IMR-90 (cell line): Measurements from ENCODE around the gene SYAP1. TPM values are rescaled to one million over a fixed set of nuclear protein-coding genes. Genes with fewer than 3 reads are reported as not detected.

Experiments used
- ATAC-seq: fragments of 200-7000 bp; cut with Tn5 transposase; 2 replicates; pipeline ENCODE4 v1.9.1; 2020; ENCODE audit warnings: low read depth, mild to moderate bottlenecking, moderate library complexity
- BruUV-seq: library from RNA; stranded (reverse); fragments of 400-500 nt; replicated peaks from 2 replicates; lab custom pipeline; 2021; lab: Mats Ljungman, UMichigan
- CTCF ChIA-PET: fragments of 300-600 bp; formaldehyde crosslinking; extraction: SDS; loops from one replicate; lab custom pipeline; 2021; ENCODE audit warnings: antibody characterized with exemption; lab: Yijun Ruan, JAX
- POLR2A ChIA-PET: fragments of 300-600 bp; sonication (Branson Sonifier 250); formaldehyde crosslinking; loops from one replicate; lab custom pipeline; 2022; ENCODE audit warnings: antibody characterized with exemption; ENCODE audit not compliant: unreplicated experiment; lab: Charles Lee
- DNase-seq: peaks from one replicate; pipeline ENCODE4 v3.0.0; 2013
- H2AFZ ChIP-seq: replicated peaks from 2 replicates; pipeline ENCODE3; 2013; ENCODE audit warnings: low read length, mild to moderate bottlenecking; ENCODE audit not compliant: poor library complexity
- H2AK5ac ChIP-seq: 2 replicates; pipeline ENCODE4 v1.6.1; 2013; ENCODE audit warnings: low read depth, low read length, inconsistent platforms
- H2AK9ac ChIP-seq: replicated peaks from 2 replicates; pipeline ENCODE3; 2013; ENCODE audit warnings: mild to moderate bottlenecking, low read depth, low read length, moderate library complexity; ENCODE audit not compliant: poor library complexity
- H2BK120ac ChIP-seq: 2 replicates; pipeline ENCODE4 v1.6.1; 2013; ENCODE audit warnings: low read depth, low read length, inconsistent platforms
- H2BK15ac ChIP-seq: 3 replicates; pipeline ENCODE4 v1.6.1; 2013; ENCODE audit warnings: low read depth, low read length, inconsistent platforms
- H2BK20ac ChIP-seq: 2 replicates; pipeline ENCODE4 v1.6.1; 2013; ENCODE audit warnings: low read depth, mild to moderate bottlenecking, inconsistent platforms, low read length, moderate library complexity
- H2BK5ac ChIP-seq: 2 replicates; pipeline ENCODE4 v1.6.1; 2013; ENCODE audit warnings: mild to moderate bottlenecking, low read depth, low read length, inconsistent platforms; ENCODE audit not compliant: poor library complexity, severe bottlenecking
- H3K14ac ChIP-seq: replicated peaks from 2 replicates; pipeline ENCODE4 v1.6.1; 2013; ENCODE audit warnings: low read depth, low read length, inconsistent platforms
- H3K18ac ChIP-seq: 2 replicates; pipeline ENCODE4 v1.6.1; 2013; ENCODE audit warnings: low read depth, low read length, control low read depth
- H3K23ac ChIP-seq: 2 replicates; pipeline ENCODE4 v1.6.1; 2013; ENCODE audit warnings: low read depth, low read length, inconsistent platforms
- H3K27ac ChIP-seq: 2 replicates; pipeline ENCODE4 v1.5.1; 2013; ENCODE audit warnings: mild to moderate bottlenecking, control low read depth, low read length; ENCODE audit not compliant: insufficient read depth
- H3K27me3 ChIP-seq: 2 replicates; pipeline ENCODE4 v1.6.1; 2013; ENCODE audit warnings: low read length; ENCODE audit not compliant: control insufficient read depth, insufficient read depth
- H3K36me3 ChIP-seq: 2 replicates; pipeline ENCODE4 v1.6.1; 2013; ENCODE audit warnings: low read length, mixed read lengths; ENCODE audit not compliant: control insufficient read depth, insufficient read depth
- H3K4ac ChIP-seq: 2 replicates; pipeline ENCODE4 v1.6.1; 2013; ENCODE audit warnings: low read depth, low read length, inconsistent platforms
- H3K4me1 ChIP-seq: 2 replicates; pipeline ENCODE4 v1.6.1; 2013; ENCODE audit warnings: low read length, mixed read lengths; ENCODE audit not compliant: control insufficient read depth, insufficient read depth
- H3K4me2 ChIP-seq: 2 replicates; pipeline ENCODE4 v1.6.1; 2013; ENCODE audit warnings: low read depth, mild to moderate bottlenecking, control low read depth, low read length, moderate library complexity
- H3K4me3 ChIP-seq: 2 replicates; pipeline ENCODE4 v1.5.1; 2013; ENCODE audit warnings: low read depth, mild to moderate bottlenecking, control low read depth, low read length, moderate library complexity; ENCODE audit not compliant: insufficient read depth
- H3K56ac ChIP-seq: 2 replicates; pipeline ENCODE4 v1.6.1; 2013; ENCODE audit warnings: low read length, inconsistent platforms; ENCODE audit not compliant: insufficient read depth; ENCODE audit errors: extremely low read depth
- H3K79me1 ChIP-seq, 2 experiments: 2 replicates each; pipeline ENCODE4 v1.6.1; 2013; ENCODE audit warnings: low read length in 2 of 2, inconsistent platforms in 1 of 2, low read depth in 1 of 2
- H3K9ac ChIP-seq: 2 replicates; pipeline ENCODE4 v1.6.1; 2013; ENCODE audit warnings: low read depth, low read length, control low read depth
- H3K9me1 ChIP-seq: 2 replicates; pipeline ENCODE4 v1.6.1; 2013; ENCODE audit warnings: low read length, inconsistent platforms; ENCODE audit not compliant: insufficient read depth
- H3K9me3 ChIP-seq: 2 replicates; pipeline ENCODE4 v1.6.1; 2013; ENCODE audit warnings: low read length; ENCODE audit not compliant: control insufficient read depth, insufficient read depth
- H4K20me1 ChIP-seq: 2 replicates; pipeline ENCODE4 v1.6.1; 2013; ENCODE audit warnings: low read length, inconsistent platforms; ENCODE audit not compliant: insufficient read depth
- H4K5ac ChIP-seq: 2 replicates; pipeline ENCODE4 v1.6.1; 2013; ENCODE audit warnings: mild to moderate bottlenecking, low read depth, low read length, control low read depth
- H4K8ac ChIP-seq, 2 experiments: 2 replicates each; pipeline ENCODE4 v1.6.1; 2013; ENCODE audit warnings: low read depth in 2 of 2, low read length in 2 of 2, control low read depth in 1 of 2, inconsistent platforms in 1 of 2
- H4K91ac ChIP-seq: 2 replicates; pipeline ENCODE4 v1.6.1; 2013; ENCODE audit warnings: low read depth, low read length, inconsistent platforms; ENCODE audit not compliant: insufficient read depth
- BHLHE40 ChIP-seq: fragments of 150-350 bp; IDR thresholded peaks from 2 replicates; pipeline ENCODE4 v1.6.1; 2016; ENCODE audit warnings: mild to moderate bottlenecking, low read depth, low read length
- CEBPB ChIP-seq: IDR thresholded peaks from 2 replicates; pipeline ENCODE4 v1.6.1; 2012; ENCODE audit warnings: low read depth, low read length, improper control_type of control experiment
- CHD1 ChIP-seq: IDR thresholded peaks from 2 replicates; pipeline ENCODE4 v1.6.1; 2012; ENCODE audit warnings: low read depth, low read length, improper control_type of control experiment
- CTCF ChIP-seq: conservative IDR thresholded peaks from 2 replicates; pipeline ENCODE4 v1.5.1; 2012; ENCODE audit warnings: mild to moderate bottlenecking, low read depth, low read length, improper control_type of control experiment
- FOS ChIP-seq: fragments of 150-350 bp; IDR thresholded peaks from 2 replicates; pipeline ENCODE4 v1.6.1; 2016; ENCODE audit warnings: low read depth, low read length
- MAFK ChIP-seq: IDR thresholded peaks from 2 replicates; pipeline ENCODE4 v1.6.1; 2012; ENCODE audit warnings: low read depth, low read length, improper control_type of control experiment
- MAZ ChIP-seq: IDR thresholded peaks from 2 replicates; pipeline ENCODE4 v1.6.1; 2012; ENCODE audit warnings: low read depth, mild to moderate bottlenecking, low read length, improper control_type of control experiment, moderate library complexity, borderline replicate concordance
- MXI1 ChIP-seq: IDR thresholded peaks from 2 replicates; pipeline ENCODE4 v1.6.1; 2012; ENCODE audit warnings: low read depth, mild to moderate bottlenecking, low read length, moderate library complexity, borderline replicate concordance
- NFE2L2 ChIP-seq: fragments of 150-350 bp; IDR thresholded peaks from 2 replicates; pipeline ENCODE4 v1.6.1; 2016; ENCODE audit warnings: low read depth, mild to moderate bottlenecking, low read length
- POLR2A ChIP-seq: IDR thresholded peaks from 2 replicates; pipeline ENCODE4 v1.6.1; 2012; ENCODE audit warnings: mild to moderate bottlenecking, low read depth, low read length
- RAD21 ChIP-seq: IDR thresholded peaks from 2 replicates; pipeline ENCODE4 v1.6.1; 2012; ENCODE audit warnings: low read length, improper control_type of control experiment
- RCOR1 ChIP-seq: IDR thresholded peaks from 2 replicates; pipeline ENCODE4 v1.6.1; 2012; ENCODE audit warnings: mild to moderate bottlenecking, low read length, improper control_type of control experiment; ENCODE audit not compliant: insufficient replicate concordance
- RFX5 ChIP-seq: IDR thresholded peaks from 2 replicates; pipeline ENCODE4 v1.8.0; 2012; ENCODE audit warnings: low read depth, mild to moderate bottlenecking, low read length, moderate library complexity
- SMC3 ChIP-seq: fragments of 150-350 bp; IDR thresholded peaks from 2 replicates; pipeline ENCODE4 v1.6.1; 2016; ENCODE audit warnings: low read depth, mild to moderate bottlenecking, antibody characterized with exemption, low read length, moderate library complexity
- WGBS, 2 experiments: methylation state at CpG; one replicate each; pipeline versions ENCODE4 v1.1.5 to v1.1.7; 2013; ENCODE audit warnings: missing lambda C conversion rate in 2 of 2; ENCODE audit not compliant: insufficient read length in 1 of 2; ENCODE audit errors: extremely low coverage in 2 of 2; 5-methylcytosine and 5-hydroxymethylcytosine counted together
- dilution Hi-C: fragments of 300-500 bp; cut with HindIII; formaldehyde crosslinking; loops from one replicate; pipeline ENCODE4 v1.14.3; 2018; ENCODE audit warnings: low sequenced_read_pairs; ENCODE audit not compliant: unreplicated experiment
- in situ Hi-C: fragments of 300-500 bp; cut with MboI; formaldehyde crosslinking; loops from 3 replicates; pipeline ENCODE4 v1.14.3; 2019; ENCODE audit warnings: low sequenced_read_pairs, inconsistent platforms, mixed read lengths
- intact Hi-C: fragments of 100-400 bp; cut with micrococcal nuclease; formaldehyde crosslinking; loops from 2 replicates; pipeline ENCODE4 v1.10.0; 2022
- polyA plus RNA-seq, 3 experiments: library from polyadenylated mRNA; depleted of rRNA; stranded (reverse); fragments of >200 nt; gene quantifications; 2 replicates each; pipeline ENCODE4 v1.2.3, GENCODE V29; 2012; ENCODE audit warnings: low replicate concordance in 1 of 3
- total RNA-seq: library from RNA; depleted of rRNA; stranded (reverse); fragments of >200 nt; gene quantifications from 2 replicates; pipeline ENCODE4 v1.2.3, GENCODE V29; 2012
- TF ChIP-seq, protein P1 (sequence below): fragments of 150-350 bp; IDR thresholded peaks from 2 replicates; pipeline ENCODE4 v1.6.1; 2017; ENCODE audit warnings: mild to moderate bottlenecking, antibody characterized with exemption, low read length, low read depth
- TF ChIP-seq, protein P2 (sequence below): fragments of 150-350 bp; IDR thresholded peaks from 2 replicates; pipeline ENCODE4 v1.6.1; 2016; ENCODE audit warnings: low read depth, mild to moderate bottlenecking, low read length, moderate library complexity, borderline replicate concordance

SYAP1 gene
- total and polyA plus RNA-seq, 2 of the 4 experiments (the other 2 are of a cell fraction): 17.7 to 35.0 TPM

DNA sequence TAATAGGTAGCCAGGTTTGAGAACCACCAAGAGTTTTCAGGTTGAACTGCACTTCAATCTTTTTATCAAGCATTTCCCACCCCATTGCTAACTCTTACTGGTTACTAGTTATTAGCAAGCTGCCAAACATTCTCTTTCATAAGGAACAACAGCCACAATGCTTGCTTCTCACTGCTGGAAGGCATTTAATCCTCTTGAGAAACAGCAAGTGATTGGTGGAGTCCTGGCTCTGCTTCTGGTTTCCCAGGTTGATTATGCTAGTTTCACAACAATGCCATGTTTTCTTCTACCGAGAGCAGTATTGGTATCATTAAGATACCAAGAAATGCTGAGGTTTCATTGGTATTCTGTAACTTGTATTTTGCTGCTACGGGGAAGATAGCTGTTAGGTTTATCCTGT is 34.6 kb downstream of the SYAP1 start:
- no peak overlapping the region for H2BK5ac ChIP-seq
- no peak overlapping the region for H3K56ac ChIP-seq
- H4K20me1 ChIP-seq: no peaks in the 10 kb centered on the region
- H2BK120ac ChIP-seq: no peak overlapping the region
- DNase-seq: no peak
- in situ Hi-C loops (no loop called here), dilution Hi-C loops (no loop called here), intact Hi-C loops (no loop called here)
- H3K9me1 ChIP-seq: 0 out of 2 replicates have a peak, but pooled peaks cover 4% of the 10 kb centered on the region
- no peak overlapping the region for H2BK15ac ChIP-seq
- no peak overlapping the region for H2AK5ac ChIP-seq
- ATAC-seq: no peak
- H3K4me3 ChIP-seq: no peak overlapping the region
- no peaks in the 10 kb centered on the region for H3K9me3 ChIP-seq
- no peak overlapping the region for H3K14ac ChIP-seq
- no CpG with 5 or more reads among the region's 2 CpGs for WGBS, 2 experiments
- no peak overlapping the region for H4K91ac ChIP-seq
- ChIA-PET CTCF (interaction anchor here (0.8 kb wide), 1 partner anchor 10 kb away, joined by 5 read pairs; no protein-coding TSS in a partner anchor), POLR2A (no interaction called here)
- no peaks in the 10 kb centered on the region for H3K27me3 ChIP-seq
- no peak overlapping the region for H3K23ac ChIP-seq
- H2BK20ac ChIP-seq: no peak overlapping the region
- BruUV-seq: no TSS peak
- TF ChIP-seq RCOR1 (no peak), POLR2A (no peak), MAFK (no peak), FOS (no peak), CEBPB (no peak), SMC3 (no peak), NFE2L2 (no peak), CHD1 (no peak), MXI1 (no peak), RFX5 (no peak), BHLHE40 (no peak), RAD21 (no peak), MAZ (no peak), CTCF (no peak)
- TF ChIP-seq, protein P1, sequence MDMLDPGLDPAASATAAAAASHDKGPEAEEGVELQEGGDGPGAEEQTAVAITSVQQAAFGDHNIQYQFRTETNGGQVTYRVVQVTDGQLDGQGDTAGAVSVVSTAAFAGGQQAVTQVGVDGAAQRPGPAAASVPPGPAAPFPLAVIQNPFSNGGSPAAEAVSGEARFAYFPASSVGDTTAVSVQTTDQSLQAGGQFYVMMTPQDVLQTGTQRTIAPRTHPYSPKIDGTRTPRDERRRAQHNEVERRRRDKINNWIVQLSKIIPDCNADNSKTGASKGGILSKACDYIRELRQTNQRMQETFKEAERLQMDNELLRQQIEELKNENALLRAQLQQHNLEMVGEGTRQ: no peak
- TF ChIP-seq, protein P2, sequence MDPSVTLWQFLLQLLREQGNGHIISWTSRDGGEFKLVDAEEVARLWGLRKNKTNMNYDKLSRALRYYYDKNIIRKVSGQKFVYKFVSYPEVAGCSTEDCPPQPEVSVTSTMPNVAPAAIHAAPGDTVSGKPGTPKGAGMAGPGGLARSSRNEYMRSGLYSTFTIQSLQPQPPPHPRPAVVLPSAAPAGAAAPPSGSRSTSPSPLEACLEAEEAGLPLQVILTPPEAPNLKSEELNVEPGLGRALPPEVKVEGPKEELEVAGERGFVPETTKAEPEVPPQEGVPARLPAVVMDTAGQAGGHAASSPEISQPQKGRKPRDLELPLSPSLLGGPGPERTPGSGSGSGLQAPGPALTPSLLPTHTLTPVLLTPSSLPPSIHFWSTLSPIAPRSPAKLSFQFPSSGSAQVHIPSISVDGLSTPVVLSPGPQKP: no peak
- H3K18ac ChIP-seq: no peak overlapping the region
- H3K4me1 ChIP-seq: no peaks in the 10 kb centered on the region
- H3K4me2 ChIP-seq: no peak overlapping the region
- no peak overlapping the region for H4K5ac ChIP-seq
- no peak overlapping the region for H3K27ac ChIP-seq
- H3K36me3 ChIP-seq: peaks cover 29% of the 10 kb centered on the region
- H2AFZ ChIP-seq: no peak overlapping the region
- no peak overlapping the region for H3K4ac ChIP-seq
- no peak overlapping the region for H4K8ac ChIP-seq
- no peak overlapping the region for H3K9ac ChIP-seq
- no peak overlapping the region for H2AK9ac ChIP-seq
- H3K79me1 ChIP-seq: peaks cover 5 to 7% of the 10 kb centered on the region in 2 experiments; a peak in 2 of 4 replicates
